CD14-positive monocyte (primary cell): Measurements from ENCODE around the gene HACD4. TPM values are rescaled to one million over a fixed set of nuclear protein-coding genes. Genes with fewer than 3 reads are reported as not detected.

ENCODE experiments used
- DNase-seq, 3 donors: peaks; one replicate each; pipeline ENCODE4 v3.0.0-alpha.2; 2011 to 2022
- H2AFZ ChIP-seq: 2 replicates; pipeline ENCODE4 v1.6.0; 2012; ENCODE audit warnings: mild to moderate bottlenecking, low read depth, low read length, inconsistent platforms; ENCODE audit not compliant: insufficient read depth, poor library complexity, severe bottlenecking
- H3K27ac ChIP-seq, 2 donors: 1 replicate in 1 of 2; 2 replicates in 1 of 2; pipeline ENCODE4 v1.5.1; 2012 to 2013; ENCODE audit warnings: low read length in 2 of 2, control low read depth in 1 of 2, inconsistent platforms in 1 of 2, low read depth in 1 of 2, mild to moderate bottlenecking in 1 of 2
- H3K27me3 ChIP-seq, 2 donors: one replicate each; pipeline versions ENCODE4 v1.6.0 to v1.6.1; 2011 to 2013; ENCODE audit warnings: low read length in 2 of 2; ENCODE audit not compliant: control insufficient read depth in 2 of 2, insufficient read depth in 2 of 2
- H3K36me3 ChIP-seq, 2 donors: replicated peaks in 1 of 2; 1 replicate in 1 of 2; 2 replicates in 1 of 2; pipeline versions ENCODE4 v1.5.1 to v1.6.1; 2012 to 2013; ENCODE audit warnings: low read length in 2 of 2, control low read depth in 1 of 2, inconsistent platforms in 1 of 2, mild to moderate bottlenecking in 1 of 2; ENCODE audit not compliant: insufficient read depth in 2 of 2, control insufficient read depth in 1 of 2
- H3K4me1 ChIP-seq, 2 donors: 1 replicate in 1 of 2; 2 replicates in 1 of 2; pipeline versions ENCODE4 v1.5.1 to v1.6.1; 2012 to 2013; ENCODE audit warnings: low read length in 2 of 2, control low read depth in 1 of 2, inconsistent platforms in 1 of 2, mild to moderate bottlenecking in 1 of 2, moderate library complexity in 1 of 2; ENCODE audit not compliant: insufficient read depth in 2 of 2, control insufficient read depth in 1 of 2
- H3K4me2 ChIP-seq: replicated peaks from 2 replicates; pipeline ENCODE3; 2012; ENCODE audit warnings: low read length, moderate library complexity, mild to moderate bottlenecking; ENCODE audit not compliant: poor library complexity, severe bottlenecking; ENCODE audit errors: extremely low read depth
- H3K4me3 ChIP-seq, 3 experiments: fragments of 200-600 bp in 1 of 3; sonication (generic) in 1 of 3; replicated peaks in 1 of 3; 1 replicate in 2 of 3; 2 replicates in 1 of 3; pipeline ENCODE4 v1.5.1; 2011 to 2013; ENCODE audit warnings: low read length in 3 of 3, mild to moderate bottlenecking in 3 of 3, control low read depth in 2 of 3, low read depth in 2 of 3, inconsistent platforms in 1 of 3, moderate library complexity in 1 of 3
- H3K79me2 ChIP-seq: 2 replicates; pipeline ENCODE4 v1.6.0; 2012; ENCODE audit warnings: mild to moderate bottlenecking, control low read depth, inconsistent platforms, low read length, moderate library complexity; ENCODE audit not compliant: insufficient read depth
- H3K9ac ChIP-seq: 2 replicates; pipeline ENCODE4 v1.6.0; 2017; ENCODE audit warnings: low read length, mild to moderate bottlenecking; ENCODE audit not compliant: insufficient read depth, poor library complexity, severe bottlenecking
- H3K9me3 ChIP-seq, 2 donors: replicated peaks in 1 of 2; 1 replicate in 1 of 2; 2 replicates in 1 of 2; pipeline versions ENCODE4 v1.5.1 to v1.6.1; 2012 to 2013; ENCODE audit warnings: low read length in 2 of 2, control low read depth in 1 of 2; ENCODE audit not compliant: control insufficient read depth in 1 of 2, insufficient read depth in 1 of 2
- H4K20me1 ChIP-seq: 2 replicates; pipeline ENCODE4 v1.6.0; 2012; ENCODE audit warnings: mild to moderate bottlenecking, low read length, control low read depth, moderate library complexity; ENCODE audit not compliant: insufficient read depth
- H3K27ac Mint-ChIP-seq, 7 donors: one replicate each; pipeline ENCODE4 v1.8.0; 2020; ENCODE audit warnings: mild to moderate bottlenecking in 7 of 7, mixed read lengths in 7 of 7, moderate library complexity in 6 of 7, inconsistent platforms in 2 of 7
- H3K27me3 Mint-ChIP-seq, 3 donors: one replicate each; pipeline ENCODE4 v1.8.0; 2021 to 2022; ENCODE audit warnings: low read depth in 3 of 3, mild to moderate bottlenecking in 3 of 3, mixed read lengths in 3 of 3, moderate library complexity in 3 of 3, inconsistent platforms in 1 of 3
- H3K36me3 Mint-ChIP-seq, 2 donors: one replicate each; pipeline ENCODE4 v1.8.0; 2020; ENCODE audit warnings: mixed read lengths in 2 of 2, inconsistent platforms in 1 of 2, mild to moderate bottlenecking in 1 of 2
- H3K4me1 Mint-ChIP-seq: one replicate; pipeline ENCODE4 v1.8.0; 2020; ENCODE audit warnings: mild to moderate bottlenecking, mixed read lengths
- H3K4me3 Mint-ChIP-seq, 2 donors: one replicate each; pipeline ENCODE4 v1.8.0; 2020; ENCODE audit warnings: mild to moderate bottlenecking in 2 of 2, mixed read lengths in 2 of 2, moderate library complexity in 1 of 2
- H3K9me3 Mint-ChIP-seq, 7 donors: one replicate each; pipeline ENCODE4 v1.8.0; 2020 to 2022; ENCODE audit warnings: mixed read lengths in 7 of 7, mild to moderate bottlenecking in 6 of 7, moderate library complexity in 6 of 7, inconsistent platforms in 2 of 7
- CTCF ChIP-seq: fragments of 200-600 bp; IDR thresholded peaks from one replicate; pipeline ENCODE4 v1.8.0; 2022; ENCODE audit warnings: antibody characterized with exemption, mild to moderate bottlenecking
- WGBS: methylation state at CpG from one replicate; pipeline ENCODE4 v1.1.5; 2013; ENCODE audit warnings: missing lambda C conversion rate; ENCODE audit not compliant: insufficient coverage; 5-methylcytosine and 5-hydroxymethylcytosine counted together
- intact Hi-C, 2 donors: fragments of 100-400 bp; cut with micrococcal nuclease; formaldehyde crosslinking; loops; one replicate each; pipeline versions ENCODE4 v1.15.0 to v1.15.1; 2023
- polyA plus RNA-seq, 3 donors: library from polyadenylated mRNA; depleted of rRNA in 1 of 3; unstranded in 2 of 3; stranded (reverse) in 1 of 3; fragments of 300-500 nt in 2 of 3; fragments of >200 nt in 1 of 3; fragmentation: Illumina TruSeq in 2 of 3; gene quantifications; 1 replicate in 2 of 3; 2 replicates in 1 of 3; pipeline ENCODE4 v1.2.3, GENCODE V29; 2012 to 2021

HACD4 gene
- polyA plus RNA-seq, 3 donors, result 23.9 to 28.7 (median 27.5) TPM

GRCh38 chr9:20996809-20997208 lies 34.6 kb downstream of the HACD4 start:
- Histone ChIP-seq H3K4me1 (peaks cover 14 to 28% of the 10 kb centered on the region in 2 donors), H3K27ac (no peak overlapping the region), H3K4me2 (no peak overlapping the region), H3K4me3 (no peak overlapping the region), H2AFZ (no peak overlapping the region), H3K9me3 (no peaks in the 10 kb centered on the region), H3K9ac (no peak overlapping the region), H3K79me2 (no peaks in the 10 kb centered on the region), H3K36me3 (peaks cover 2 to 30% of the 10 kb centered on the region in 2 donors), H3K27me3 (no peaks in the 10 kb centered on the region), H4K20me1 (no peaks in the 10 kb centered on the region)
- Mint-ChIP-seq H3K4me1 (peaks cover 26% of the 10 kb centered on the region), H3K27me3 (peaks cover 0 to 3% (median 0%) of the 10 kb centered on the region in 3 donors), H3K4me3 (no peak overlapping the region), H3K36me3 (peaks cover 27 to 37% of the 10 kb centered on the region in 2 donors), H3K27ac (no peak overlapping the region), H3K9me3 (peaks cover 0 to 5% (median 0%) of the 10 kb centered on the region in 7 donors)
- no peak for DNase-seq
- no peak for TF ChIP-seq CTCF
- intact Hi-C loops, result no loop called here
- 93% methylated on average over 2 of the region's 2 CpGs for WGBS

GRCh38 chr9:20995616-20996015 lies 35.8 kb downstream of the HACD4 start:
- no peaks in the 10 kb centered on the region for H3K27me3 ChIP-seq
- WGBS, result no CpG with 5 or more reads among the region's 2 CpGs
- H3K9me3 ChIP-seq, result no peaks in the 10 kb centered on the region
- Mint-ChIP-seq H3K27me3 (peaks cover 0 to 3% (median 0%) of the 10 kb centered on the region in 3 donors), H3K27ac (peak overlapping the region in 6 of 7 donors; percentile 5 to 63 (median 38)), H3K4me3 (no peak overlapping the region), H3K36me3 (peaks cover 17 to 26% of the 10 kb centered on the region in 2 donors), H3K4me1 (peaks cover 35% of the 10 kb centered on the region), H3K9me3 (peaks cover 0 to 4% (median 2%) of the 10 kb centered on the region in 7 donors)
- peak in 2 of 3 donors; percentile 12 to 26 for DNase-seq
- TF ChIP-seq CTCF, result no peak
- no peak overlapping the region for H3K4me2 ChIP-seq
- no peak overlapping the region for H3K9ac ChIP-seq
- no peaks in the 10 kb centered on the region for H3K79me2 ChIP-seq
- no peak overlapping the region for H3K4me3 ChIP-seq
- peaks cover 2 to 18% of the 10 kb centered on the region in 2 donors for H3K36me3 ChIP-seq
- H4K20me1 ChIP-seq, result no peaks in the 10 kb centered on the region
- H2AFZ ChIP-seq, result no peak overlapping the region
- peaks cover 25 to 40% of the 10 kb centered on the region in 2 donors for H3K4me1 ChIP-seq
- peak overlapping the region in 1 of 2 donors; percentile 46 for H3K27ac ChIP-seq
- intact Hi-C loops, result no loop called here
